T follicular helper cell (primary cell): ENCODE results near the gene FBXW12.
"Not testable (repeated sequence)": the region's sequence is repeated elsewhere in the genome, so short reads cannot be mapped to it uniquely, and the experiment has no call there.

ENCODE experiments used
- DNase-seq: peaks from one replicate; pipeline ENCODE4 v3.0.0-alpha.2; 2020; ENCODE audit warnings: low read depth
- total RNA-seq, 2 experiments: gene quantifications; one replicate each; lab custom pipeline; 2026; lab: John Stamatoyannopoulos, UW

FBXW12 gene
- 0 reads per million in 2 experiments for total RNA-seq

GRCh38 chr3:48371651-48372376, at the start of gene FBXW12:
TSS of gene FBXW12 (plus strand) at chr3:48372219. CDS start at chr3:48372768, 549 bp downstream.
- DNase-seq: no peak

- DNase-seq: not testable (repeated sequence)
These were observed 40.1 kb upstream of the FBXW12 start for GRCh38 chr3:48331706-48332435.

- DNase-seq: not testable (repeated sequence)
These were observed 38.4 kb upstream of the FBXW12 start, which contains the start of gene SPINK8 for GRCh38 chr3:48333346-48334245. TSS of gene SPINK8 (minus strand) at chr3:48333661. CDS start at chr3:48328341, 5,320 bp downstream.

- no peak for DNase-seq
These were observed 37.4 kb upstream of the FBXW12 start for GRCh38 chr3:48334605-48335004.

GRCh38 chr3:48335286-48335685, 36.7 kb upstream of the FBXW12 start:
- DNase-seq: not testable (repeated sequence)

- DNase-seq: not testable (repeated sequence)
These were observed 34.5 kb upstream of the FBXW12 start for GRCh38 chr3:48337536-48337935.

GRCh38 chr3:48338635-48339034, 33.4 kb upstream of the FBXW12 start:
- DNase-seq: no peak

GRCh38 chr3:48343432-48343831, 28.6 kb upstream of the FBXW12 start:
- no peak for DNase-seq

- no peak for DNase-seq
These were observed 27.0 kb upstream of the FBXW12 start for GRCh38 chr3:48344867-48345507.

GRCh38 chr3:48345946-48346572, 26.0 kb upstream of the FBXW12 start:
- DNase-seq: no peak

GRCh38 chr3:48347500-48347899, 24.5 kb upstream of the FBXW12 start:
- DNase-seq: no peak

- DNase-seq: no peak
These were observed 19.5 kb upstream of the FBXW12 start for GRCh38 chr3:48352546-48352945.

GRCh38 chr3:48353987-48354386, 18.0 kb upstream of the FBXW12 start:
- no peak for DNase-seq

- no peak for DNase-seq
These were observed 15.6 kb upstream of the FBXW12 start for GRCh38 chr3:48356419-48356818.

- no peak for DNase-seq
These were observed 10.1 kb upstream of the FBXW12 start for GRCh38 chr3:48361928-48362327.

- DNase-seq: no peak
These were observed 7.2 kb upstream of the FBXW12 start for GRCh38 chr3:48364840-48365239.

GRCh38 chr3:48367201-48367600, 4.8 kb upstream of the FBXW12 start:
- DNase-seq: no peak

GRCh38 chr3:48369693-48370332, 2.2 kb upstream of the FBXW12 start:
- no peak for DNase-seq

- DNase-seq: no peak
These were observed 1.7 kb upstream of the FBXW12 start for GRCh38 chr3:48370333-48370713.

GRCh38 chr3:48372377-48372770, 355 bp downstream of the FBXW12 start:
- DNase-seq: no peak
